GM23338 (cell line): ENCODE measurements around the gene STX8. TPM values are rescaled to one million over a fixed set of nuclear protein-coding genes. Genes with fewer than 3 reads are reported as not detected.

ENCODE experiments used
- ATAC-seq: fragments of 200-7000 bp; cut with Tn5 transposase; 3 replicates; pipeline ENCODE4 v1.9.1; 2020
- DNase-seq: peaks from one replicate; pipeline ENCODE4 v3.0.0-alpha.2; 2015; ENCODE audit warnings: low spot score
- H2AFZ ChIP-seq: fragments of 200-600 bp; sonication (generic); 2 replicates; pipeline ENCODE4 v1.8.0; 2016; ENCODE audit warnings: antibody characterized with exemption, mild to moderate bottlenecking, moderate library complexity
- H3F3A ChIP-seq: fragments of 200-600 bp; sonication (generic); replicated peaks from 2 replicates; pipeline ENCODE4 v1.8.0; 2017; ENCODE audit warnings: antibody characterized with exemption, mixed run types, low read depth
- H3K27ac ChIP-seq: fragments of 200-600 bp; sonication (generic); 2 replicates; pipeline ENCODE4 v1.6.1; 2016; ENCODE audit warnings: low read depth
- H3K27me3 ChIP-seq: fragments of 200-600 bp; sonication (generic); 2 replicates; pipeline ENCODE4 v1.8.0; 2016; ENCODE audit warnings: mild to moderate bottlenecking, mixed run types, moderate library complexity; ENCODE audit not compliant: insufficient read depth
- H3K36me3 ChIP-seq: fragments of 200-600 bp; sonication (generic); 2 replicates; pipeline ENCODE4 v1.8.0; 2016; ENCODE audit warnings: mild to moderate bottlenecking; ENCODE audit not compliant: insufficient read depth
- H3K4me1 ChIP-seq: fragments of 200-600 bp; sonication (generic); 2 replicates; pipeline ENCODE4 v1.8.0; 2016; ENCODE audit warnings: mild to moderate bottlenecking, moderate library complexity; ENCODE audit not compliant: insufficient read depth
- H3K4me2 ChIP-seq: fragments of 200-600 bp; sonication (generic); 2 replicates; pipeline ENCODE4 v1.7.1; 2017; ENCODE audit warnings: mixed run types
- H3K4me3 ChIP-seq: fragments of 200-600 bp; sonication (generic); 2 replicates; pipeline ENCODE4 v1.6.1; 2016; ENCODE audit warnings: mixed run types
- H3K79me2 ChIP-seq: fragments of 200-600 bp; sonication (generic); replicated peaks from 2 replicates; pipeline ENCODE4 v1.8.0; 2017; ENCODE audit warnings: mild to moderate bottlenecking; ENCODE audit not compliant: insufficient read depth
- H3K9me2 ChIP-seq: fragments of 200-600 bp; sonication (generic); 2 replicates; pipeline ENCODE4 v1.8.0; 2017; ENCODE audit not compliant: insufficient read depth
- H4K20me1 ChIP-seq: fragments of 200-600 bp; sonication (generic); replicated peaks from 2 replicates; pipeline ENCODE4 v1.8.0; 2017; ENCODE audit warnings: mild to moderate bottlenecking; ENCODE audit not compliant: insufficient read depth
- H3K27ac Mint-ChIP-seq: 2 replicates; pipeline ENCODE4 v1.8.0; 2020; ENCODE audit warnings: inconsistent platforms, mild to moderate bottlenecking, moderate library complexity, mixed read lengths
- H3K27me3 Mint-ChIP-seq: 3 replicates; pipeline ENCODE4 v1.8.0; 2022; ENCODE audit warnings: low read depth, mild to moderate bottlenecking, moderate library complexity, mixed read lengths, inconsistent platforms; ENCODE audit not compliant: insufficient read depth, poor library complexity
- H3K36me3 Mint-ChIP-seq: 3 replicates; pipeline ENCODE4 v1.8.0; 2021; ENCODE audit warnings: low read depth, mild to moderate bottlenecking, inconsistent platforms, moderate library complexity, mixed read lengths
- H3K4me1 Mint-ChIP-seq: 3 replicates; pipeline ENCODE4 v1.8.0; 2020; ENCODE audit warnings: mild to moderate bottlenecking, inconsistent platforms, mixed read lengths
- H3K4me3 Mint-ChIP-seq: 3 replicates; pipeline ENCODE4 v1.8.0; 2021; ENCODE audit warnings: moderate library complexity, mild to moderate bottlenecking, inconsistent platforms, mixed read lengths
- H3K9me3 Mint-ChIP-seq: 3 replicates; pipeline ENCODE4 v1.8.0; 2020; ENCODE audit warnings: moderate library complexity, mild to moderate bottlenecking, inconsistent platforms, mixed read lengths
- CREB1 ChIP-seq: fragments of 250-450 bp; sonication (Bioruptor Pico); IDR thresholded peaks from 2 replicates; pipeline ENCODE4 v1.5.0; 2020; ENCODE audit warnings: low read depth, mild to moderate bottlenecking, moderate library complexity
- EZH2 ChIP-seq: fragments of 200-600 bp; sonication (generic); IDR thresholded peaks from one replicate; pipeline ENCODE4 v1.8.0; 2017; ENCODE audit warnings: antibody characterized with exemption, mild to moderate bottlenecking, low read depth; ENCODE audit not compliant: unreplicated experiment
- EZH2phosphoT487 ChIP-seq: fragments of 200-600 bp; sonication (generic); IDR thresholded peaks from one replicate; pipeline ENCODE4 v1.8.1; 2018; ENCODE audit warnings: antibody characterized with exemption; ENCODE audit not compliant: unreplicated experiment
- JUNB ChIP-seq: IDR thresholded peaks from one replicate; pipeline ENCODE4 v1.6.1; 2016; ENCODE audit warnings: antibody characterized with exemption; ENCODE audit not compliant: unreplicated experiment
- NANOG ChIP-seq: IDR thresholded peaks from 2 replicates; pipeline ENCODE4 v1.6.1; 2016; ENCODE audit warnings: antibody characterized with exemption, borderline replicate concordance
- POLR2AphosphoS5 ChIP-seq: IDR thresholded peaks from 2 replicates; pipeline ENCODE4 v1.6.1; 2016; ENCODE audit warnings: antibody characterized with exemption, low read depth
- STAT1 ChIP-seq: IDR thresholded peaks from one replicate; pipeline ENCODE4 v1.6.1; 2016; ENCODE audit warnings: antibody characterized with exemption; ENCODE audit not compliant: unreplicated experiment
- ZNF114 ChIP-seq: fragments of 250-450 bp; sonication (Bioruptor Pico); IDR thresholded peaks from 2 replicates; pipeline ENCODE4 v1.5.0; 2020; ENCODE audit warnings: mild to moderate bottlenecking, moderate library complexity
- ZNF331 ChIP-seq: fragments of 250-450 bp; sonication (Bioruptor Pico); IDR thresholded peaks from 2 replicates; pipeline ENCODE4 v1.5.0; 2020; ENCODE audit warnings: low read depth, mild to moderate bottlenecking, moderate library complexity
- polyA plus RNA-seq: library from polyadenylated mRNA; unstranded; fragments of >200 nt; fragmentation: Nextera tagmentation; extraction: Ambion mirVana; gene quantifications from 2 replicates; pipeline ENCODE4 v1.2.1, GENCODE V29; 2016
- total RNA-seq: library from RNA; depleted of rRNA; stranded (reverse); fragments of >200 nt; shearing (Covaris generic); gene quantifications from 2 replicates; pipeline ENCODE4 v1.2.3, GENCODE V29; 2014
- TF ChIP-seq, protein P1 (sequence below): IDR thresholded peaks from one replicate; pipeline ENCODE4 v1.6.1; 2018; ENCODE audit warnings: antibody characterized with exemption; ENCODE audit not compliant: unreplicated experiment
- TF ChIP-seq, protein P2 (sequence below): IDR thresholded peaks from 2 replicates; pipeline ENCODE4 v1.6.1; 2016; ENCODE audit warnings: antibody characterized with exemption
- TF ChIP-seq, protein P3 (sequence below): fragments of 250-450 bp; sonication (Bioruptor Pico); IDR thresholded peaks from 2 replicates; pipeline ENCODE4 v1.5.0; 2020; ENCODE audit warnings: mild to moderate bottlenecking, moderate library complexity
- TF ChIP-seq, protein P4 (sequence below), 2 experiments: fragments of 200-600 bp in 1 of 2; sonication (generic) in 1 of 2; conservative IDR thresholded peaks; 2 replicates each; pipeline versions ENCODE4 v1.5.1 to v1.6.1; 2016 to 2017; ENCODE audit warnings: antibody characterized with exemption in 2 of 2, low read depth in 2 of 2, mild to moderate bottlenecking in 2 of 2, moderate library complexity in 1 of 2

STX8 gene
- total and polyA plus RNA-seq, 2 experiments from 2014 or later, result 59.4 to 82.3 TPM

DNA sequence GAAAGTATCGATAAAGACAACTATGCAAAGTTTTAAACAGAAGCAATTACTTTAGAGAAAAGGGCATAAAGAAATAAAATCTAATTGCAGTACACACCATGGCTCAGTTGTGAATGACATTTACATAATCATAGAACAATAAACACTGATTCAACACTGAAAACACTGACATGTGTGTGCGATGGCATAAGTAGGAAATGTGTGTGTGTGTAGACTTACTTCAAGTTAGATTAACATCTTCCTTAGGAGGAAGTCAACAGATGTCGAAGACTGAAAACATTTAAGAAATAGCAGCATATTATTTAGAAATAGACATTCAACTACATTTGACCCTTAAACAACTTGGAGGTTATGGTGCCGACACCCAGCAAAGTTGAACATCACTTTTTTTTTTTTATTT lies 172.4 kb downstream of the STX8 start:
- no peaks in the 10 kb centered on the region; the same call in 1 of the 2 replicates for H3K36me3 ChIP-seq
- no peaks in the 10 kb centered on the region for H3K27me3 ChIP-seq
- H3F3A ChIP-seq, result no peaks in the 10 kb centered on the region
- H3K27me3 Mint-ChIP-seq, result peaks cover 5% of the 10 kb centered on the region
- no peak overlapping the region for H3K27ac Mint-ChIP-seq
- no peaks in the 10 kb centered on the region for H3K79me2 ChIP-seq
- DNase-seq (no peak), ATAC-seq (no peak)
- TF ChIP-seq, protein P1, sequence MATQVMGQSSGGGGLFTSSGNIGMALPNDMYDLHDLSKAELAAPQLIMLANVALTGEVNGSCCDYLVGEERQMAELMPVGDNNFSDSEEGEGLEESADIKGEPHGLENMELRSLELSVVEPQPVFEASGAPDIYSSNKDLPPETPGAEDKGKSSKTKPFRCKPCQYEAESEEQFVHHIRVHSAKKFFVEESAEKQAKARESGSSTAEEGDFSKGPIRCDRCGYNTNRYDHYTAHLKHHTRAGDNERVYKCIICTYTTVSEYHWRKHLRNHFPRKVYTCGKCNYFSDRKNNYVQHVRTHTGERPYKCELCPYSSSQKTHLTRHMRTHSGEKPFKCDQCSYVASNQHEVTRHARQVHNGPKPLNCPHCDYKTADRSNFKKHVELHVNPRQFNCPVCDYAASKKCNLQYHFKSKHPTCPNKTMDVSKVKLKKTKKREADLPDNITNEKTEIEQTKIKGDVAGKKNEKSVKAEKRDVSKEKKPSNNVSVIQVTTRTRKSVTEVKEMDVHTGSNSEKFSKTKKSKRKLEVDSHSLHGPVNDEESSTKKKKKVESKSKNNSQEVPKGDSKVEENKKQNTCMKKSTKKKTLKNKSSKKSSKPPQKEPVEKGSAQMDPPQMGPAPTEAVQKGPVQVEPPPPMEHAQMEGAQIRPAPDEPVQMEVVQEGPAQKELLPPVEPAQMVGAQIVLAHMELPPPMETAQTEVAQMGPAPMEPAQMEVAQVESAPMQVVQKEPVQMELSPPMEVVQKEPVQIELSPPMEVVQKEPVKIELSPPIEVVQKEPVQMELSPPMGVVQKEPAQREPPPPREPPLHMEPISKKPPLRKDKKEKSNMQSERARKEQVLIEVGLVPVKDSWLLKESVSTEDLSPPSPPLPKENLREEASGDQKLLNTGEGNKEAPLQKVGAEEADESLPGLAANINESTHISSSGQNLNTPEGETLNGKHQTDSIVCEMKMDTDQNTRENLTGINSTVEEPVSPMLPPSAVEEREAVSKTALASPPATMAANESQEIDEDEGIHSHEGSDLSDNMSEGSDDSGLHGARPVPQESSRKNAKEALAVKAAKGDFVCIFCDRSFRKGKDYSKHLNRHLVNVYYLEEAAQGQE, result no peak
- TF ChIP-seq CREB1 (CRISPR knock-in tag) (no peak), EZH2phosphoT487 (no peak), POLR2AphosphoS5 (no peak), STAT1 (no peak), NANOG (no peak), ZNF114 (CRISPR knock-in tag) (no peak), EZH2 (no peak), ZNF331 (CRISPR knock-in tag) (no peak), JUNB (no peak)
- TF ChIP-seq, protein P2, sequence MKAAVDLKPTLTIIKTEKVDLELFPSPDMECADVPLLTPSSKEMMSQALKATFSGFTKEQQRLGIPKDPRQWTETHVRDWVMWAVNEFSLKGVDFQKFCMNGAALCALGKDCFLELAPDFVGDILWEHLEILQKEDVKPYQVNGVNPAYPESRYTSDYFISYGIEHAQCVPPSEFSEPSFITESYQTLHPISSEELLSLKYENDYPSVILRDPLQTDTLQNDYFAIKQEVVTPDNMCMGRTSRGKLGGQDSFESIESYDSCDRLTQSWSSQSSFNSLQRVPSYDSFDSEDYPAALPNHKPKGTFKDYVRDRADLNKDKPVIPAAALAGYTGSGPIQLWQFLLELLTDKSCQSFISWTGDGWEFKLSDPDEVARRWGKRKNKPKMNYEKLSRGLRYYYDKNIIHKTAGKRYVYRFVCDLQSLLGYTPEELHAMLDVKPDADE, result no peak
- TF ChIP-seq, protein P3, sequence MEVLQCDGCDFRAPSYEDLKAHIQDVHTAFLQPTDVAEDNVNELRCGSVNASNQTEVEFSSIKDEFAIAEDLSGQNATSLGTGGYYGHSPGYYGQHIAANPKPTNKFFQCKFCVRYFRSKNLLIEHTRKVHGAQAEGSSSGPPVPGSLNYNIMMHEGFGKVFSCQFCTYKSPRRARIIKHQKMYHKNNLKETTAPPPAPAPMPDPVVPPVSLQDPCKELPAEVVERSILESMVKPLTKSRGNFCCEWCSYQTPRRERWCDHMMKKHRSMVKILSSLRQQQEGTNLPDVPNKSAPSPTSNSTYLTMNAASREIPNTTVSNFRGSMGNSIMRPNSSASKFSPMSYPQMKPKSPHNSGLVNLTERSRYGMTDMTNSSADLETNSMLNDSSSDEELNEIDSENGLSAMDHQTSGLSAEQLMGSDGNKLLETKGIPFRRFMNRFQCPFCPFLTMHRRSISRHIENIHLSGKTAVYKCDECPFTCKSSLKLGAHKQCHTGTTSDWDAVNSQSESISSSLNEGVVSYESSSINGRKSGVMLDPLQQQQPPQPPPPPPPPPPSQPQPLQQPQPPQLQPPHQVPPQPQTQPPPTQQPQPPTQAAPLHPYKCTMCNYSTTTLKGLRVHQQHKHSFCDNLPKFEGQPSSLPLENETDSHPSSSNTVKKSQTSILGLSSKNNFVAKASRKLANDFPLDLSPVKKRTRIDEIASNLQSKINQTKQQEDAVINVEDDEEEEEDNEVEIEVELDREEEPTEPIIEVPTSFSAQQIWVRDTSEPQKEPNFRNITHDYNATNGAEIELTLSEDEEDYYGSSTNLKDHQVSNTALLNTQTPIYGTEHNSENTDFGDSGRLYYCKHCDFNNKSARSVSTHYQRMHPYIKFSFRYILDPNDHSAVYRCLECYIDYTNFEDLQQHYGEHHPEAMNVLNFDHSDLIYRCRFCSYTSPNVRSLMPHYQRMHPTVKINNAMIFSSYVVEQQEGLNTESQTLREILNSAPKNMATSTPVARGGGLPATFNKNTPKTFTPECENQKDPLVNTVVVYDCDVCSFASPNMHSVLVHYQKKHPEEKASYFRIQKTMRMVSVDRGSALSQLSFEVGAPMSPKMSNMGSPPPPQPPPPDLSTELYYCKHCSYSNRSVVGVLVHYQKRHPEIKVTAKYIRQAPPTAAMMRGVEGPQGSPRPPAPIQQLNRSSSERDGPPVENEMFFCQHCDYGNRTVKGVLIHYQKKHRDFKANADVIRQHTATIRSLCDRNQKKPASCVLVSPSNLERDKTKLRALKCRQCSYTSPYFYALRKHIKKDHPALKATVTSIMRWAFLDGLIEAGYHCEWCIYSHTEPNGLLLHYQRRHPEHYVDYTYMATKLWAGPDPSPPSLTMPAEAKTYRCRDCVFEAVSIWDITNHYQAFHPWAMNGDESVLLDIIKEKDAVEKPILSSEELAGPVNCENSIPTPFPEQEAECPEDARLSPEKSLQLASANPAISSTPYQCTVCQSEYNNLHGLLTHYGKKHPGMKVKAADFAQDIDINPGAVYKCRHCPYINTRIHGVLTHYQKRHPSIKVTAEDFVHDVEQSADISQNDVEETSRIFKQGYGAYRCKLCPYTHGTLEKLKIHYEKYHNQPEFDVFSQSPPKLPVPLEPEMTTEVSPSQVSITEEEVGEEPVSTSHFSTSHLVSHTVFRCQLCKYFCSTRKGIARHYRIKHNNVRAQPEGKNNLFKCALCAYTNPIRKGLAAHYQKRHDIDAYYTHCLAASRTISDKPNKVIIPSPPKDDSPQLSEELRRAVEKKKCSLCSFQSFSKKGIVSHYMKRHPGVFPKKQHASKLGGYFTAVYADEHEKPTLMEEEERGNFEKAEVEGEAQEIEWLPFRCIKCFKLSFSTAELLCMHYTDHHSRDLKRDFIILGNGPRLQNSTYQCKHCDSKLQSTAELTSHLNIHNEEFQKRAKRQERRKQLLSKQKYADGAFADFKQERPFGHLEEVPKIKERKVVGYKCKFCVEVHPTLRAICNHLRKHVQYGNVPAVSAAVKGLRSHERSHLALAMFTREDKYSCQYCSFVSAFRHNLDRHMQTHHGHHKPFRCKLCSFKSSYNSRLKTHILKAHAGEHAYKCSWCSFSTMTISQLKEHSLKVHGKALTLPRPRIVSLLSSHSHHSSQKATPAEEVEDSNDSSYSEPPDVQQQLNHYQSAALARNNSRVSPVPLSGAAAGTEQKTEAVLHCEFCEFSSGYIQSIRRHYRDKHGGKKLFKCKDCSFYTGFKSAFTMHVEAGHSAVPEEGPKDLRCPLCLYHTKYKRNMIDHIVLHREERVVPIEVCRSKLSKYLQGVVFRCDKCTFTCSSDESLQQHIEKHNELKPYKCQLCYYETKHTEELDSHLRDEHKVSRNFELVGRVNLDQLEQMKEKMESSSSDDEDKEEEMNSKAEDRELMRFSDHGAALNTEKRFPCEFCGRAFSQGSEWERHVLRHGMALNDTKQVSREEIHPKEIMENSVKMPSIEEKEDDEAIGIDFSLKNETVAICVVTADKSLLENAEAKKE (CRISPR knock-in tag), result no peak
- TF ChIP-seq, protein P4, sequence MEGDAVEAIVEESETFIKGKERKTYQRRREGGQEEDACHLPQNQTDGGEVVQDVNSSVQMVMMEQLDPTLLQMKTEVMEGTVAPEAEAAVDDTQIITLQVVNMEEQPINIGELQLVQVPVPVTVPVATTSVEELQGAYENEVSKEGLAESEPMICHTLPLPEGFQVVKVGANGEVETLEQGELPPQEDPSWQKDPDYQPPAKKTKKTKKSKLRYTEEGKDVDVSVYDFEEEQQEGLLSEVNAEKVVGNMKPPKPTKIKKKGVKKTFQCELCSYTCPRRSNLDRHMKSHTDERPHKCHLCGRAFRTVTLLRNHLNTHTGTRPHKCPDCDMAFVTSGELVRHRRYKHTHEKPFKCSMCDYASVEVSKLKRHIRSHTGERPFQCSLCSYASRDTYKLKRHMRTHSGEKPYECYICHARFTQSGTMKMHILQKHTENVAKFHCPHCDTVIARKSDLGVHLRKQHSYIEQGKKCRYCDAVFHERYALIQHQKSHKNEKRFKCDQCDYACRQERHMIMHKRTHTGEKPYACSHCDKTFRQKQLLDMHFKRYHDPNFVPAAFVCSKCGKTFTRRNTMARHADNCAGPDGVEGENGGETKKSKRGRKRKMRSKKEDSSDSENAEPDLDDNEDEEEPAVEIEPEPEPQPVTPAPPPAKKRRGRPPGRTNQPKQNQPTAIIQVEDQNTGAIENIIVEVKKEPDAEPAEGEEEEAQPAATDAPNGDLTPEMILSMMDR (conservative IDR thresholded peaks at IDR 0.05; ENCODE audit: low read depth in 2 of 2), result no peak
- H3K27ac ChIP-seq, result no peak overlapping the region
- no peak overlapping the region for H3K4me3 ChIP-seq
- no peaks in the 10 kb centered on the region; the same call in 1 of the 2 replicates for H3K9me2 ChIP-seq
- H3K4me1 Mint-ChIP-seq, result peaks cover 20% of the 10 kb centered on the region
- no peaks in the 10 kb centered on the region for H4K20me1 ChIP-seq
- no peaks in the 10 kb centered on the region; the same call in 2 of the 3 replicates for H3K9me3 Mint-ChIP-seq
- H3K36me3 Mint-ChIP-seq, result no peaks in the 10 kb centered on the region
- H3K4me1 ChIP-seq, result peaks cover 1% of the 10 kb centered on the region; the same call in 1 of the 2 replicates
- no peak overlapping the region for H3K4me2 ChIP-seq
- H3K4me3 Mint-ChIP-seq, result no peak overlapping the region
- no peak overlapping the region for H2AFZ ChIP-seq
